GM18499 (cell line): Measurements from ENCODE around the gene LMF2.
"Not testable (repeated sequence)": the region's sequence is repeated elsewhere in the genome, so short reads cannot be mapped to it uniquely, and the experiment has no call there.

Experiments
- ATAC-seq: cut with Tn5 transposase; IDR thresholded peaks from one replicate; pipeline ENCODE4 v1.9.1; 2021; ENCODE audit warnings: moderate number of reproducible peaks; ENCODE audit not compliant: insufficient read depth, unreplicated experiment

LMF2 gene

GRCh38 chr22:50535113-50535512 lies 27.6 kb upstream of the LMF2 start:
- no peak for ATAC-seq

- ATAC-seq: not testable (repeated sequence)
Measured at GRCh38 chr22:50533856-50534711, 26.6 kb upstream of the LMF2 start.

- no peak for ATAC-seq
Measured at GRCh38 chr22:50532824-50533796, 25.6 kb upstream of the LMF2 start.

GRCh38 chr22:50531962-50532674 lies 24.6 kb upstream of the LMF2 start:
- ATAC-seq: no peak

- no peak for ATAC-seq
Measured at GRCh38 chr22:50531546-50531961, 24.1 kb upstream of the LMF2 start.

GRCh38 chr22:50530877-50531545 lies 23.5 kb upstream of the LMF2 start:
- ATAC-seq: no peak

GRCh38 chr22:50530580-50530876 lies 23.0 kb upstream of the LMF2 start:
- no peak for ATAC-seq

- ATAC-seq: no peak
Measured at GRCh38 chr22:50529897-50530579, 22.5 kb upstream of the LMF2 start, which contains the start of gene TYMP. TYMP (minus strand) TSS chr22:50530012; CDS start chr22:50529709, 303 bp downstream.

GRCh38 chr22:50529416-50529896 lies 22.0 kb upstream of the LMF2 start:
- no peak for ATAC-seq

GRCh38 chr22:50528682-50529415 lies 21.3 kb upstream of the LMF2 start:
- ATAC-seq: no peak

GRCh38 chr22:50527921-50528681 lies 20.6 kb upstream of the LMF2 start:
- no peak for ATAC-seq

GRCh38 chr22:50526834-50527801 lies 19.6 kb upstream of the LMF2 start:
- ATAC-seq: no peak

- no peak for ATAC-seq
Measured at GRCh38 chr22:50526108-50526833, 18.8 kb upstream of the LMF2 start.

- ATAC-seq: no peak
Measured at GRCh38 chr22:50525858-50526107, 18.3 kb upstream of the LMF2 start.

- no peak for ATAC-seq
Measured at GRCh38 chr22:50525104-50525857, 17.8 kb upstream of the LMF2 start, which contains the start of gene SCO2. SCO2 (minus strand) TSS chr22:50525598; CDS start chr22:50524411, 1,187 bp downstream.

- ATAC-seq: no peak
Measured at GRCh38 chr22:50524676-50525103, 17.2 kb upstream of the LMF2 start.
